Stimulated activated CD8-positive, alpha-beta memory T cell treated with anti-CD3 and anti-CD28 coated beads, Interleukin-12 subunit alpha, Interleukin-12 subunit beta, amount 100 ng/mL, for 1 hour (primary cell): ENCODE measurements around the gene ME1.
"Not testable (repeated sequence)": the region's sequence is repeated elsewhere in the genome, so short reads cannot be mapped to it uniquely, and the experiment has no call there.

Source experiments
- DNase-seq: peaks from one replicate; pipeline ENCODE4 v3.0.0-alpha.2; 2020; ENCODE audit warnings: low read depth

ME1 gene

GRCh38 chr6:83352424-83353061, 78.3 kb downstream of the ME1 start:
- DNase-seq, result no peak

- DNase-seq, result no peak
These were observed 87.7 kb downstream of the ME1 start for GRCh38 chr6:83343121-83343520.

GRCh38 chr6:83341765-83342164, 89.1 kb downstream of the ME1 start:
- DNase-seq, result no peak

GRCh38 chr6:83333916-83334315, 96.9 kb downstream of the ME1 start:
- not testable (repeated sequence) for DNase-seq

GRCh38 chr6:83333500-83333899, 97.4 kb downstream of the ME1 start:
- no peak for DNase-seq

GRCh38 chr6:83314693-83315092, 116.2 kb downstream of the ME1 start:
- no peak for DNase-seq

GRCh38 chr6:83313882-83314281, 117.0 kb downstream of the ME1 start:
- DNase-seq, result no peak

GRCh38 chr6:83311231-83311630, 119.6 kb downstream of the ME1 start:
- DNase-seq, result no peak

- DNase-seq, result no peak
These were observed 120.8 kb downstream of the ME1 start for GRCh38 chr6:83310046-83310445.

- no peak for DNase-seq
These were observed 121.5 kb downstream of the ME1 start for GRCh38 chr6:83309344-83309743.

GRCh38 chr6:83308833-83309232, 122.0 kb downstream of the ME1 start:
- no peak for DNase-seq

- no peak for DNase-seq
These were observed 123.0 kb downstream of the ME1 start for GRCh38 chr6:83307849-83308248.

GRCh38 chr6:83303426-83303825, 127.4 kb downstream of the ME1 start:
- DNase-seq, result no peak

- DNase-seq, result no peak
These were observed 136.2 kb downstream of the ME1 start for GRCh38 chr6:83294676-83295075.

GRCh38 chr6:83292900-83293843, 137.7 kb downstream of the ME1 start:
- no peak for DNase-seq

GRCh38 chr6:83287298-83287697, 143.6 kb downstream of the ME1 start:
- not testable (repeated sequence) for DNase-seq

- no peak for DNase-seq
These were observed 144.9 kb downstream of the ME1 start for GRCh38 chr6:83285917-83286316.

GRCh38 chr6:83273596-83273995, 157.3 kb downstream of the ME1 start:
- no peak for DNase-seq

- no peak for DNase-seq
These were observed 159.7 kb downstream of the ME1 start for GRCh38 chr6:83270971-83271719.

- DNase-seq, result no peak
These were observed 165.5 kb downstream of the ME1 start for GRCh38 chr6:83265384-83265783.

- no peak for DNase-seq
These were observed 170.3 kb downstream of the ME1 start for GRCh38 chr6:83260577-83260976.

- DNase-seq, result no peak
These were observed 172.3 kb downstream of the ME1 start for GRCh38 chr6:83258517-83258916.

GRCh38 chr6:83257791-83258190, 173.1 kb downstream of the ME1 start:
- no peak for DNase-seq
